ENCODE measurements around the gene PCBP2.
"Not testable (repeated sequence)": the region's sequence is repeated elsewhere in the genome, so short reads cannot be mapped to it uniquely, and the experiment has no call there.

The PCBP2 gene

GRCh38 chr12:53472056-53472582 is 20.2 kb downstream of the PCBP2 start:
- DNase-seq (ENCODE audit: low spot score): no peak

- DNase-seq (ENCODE audit: low spot score): no peak
Measured at GRCh38 chr12:53474077-53474476, 22.2 kb downstream of the PCBP2 start.

GRCh38 chr12:53474819-53475218 is 22.9 kb downstream of the PCBP2 start:
- no peak for DNase-seq (ENCODE audit: low spot score)

GRCh38 chr12:53476769-53477209 is 24.9 kb downstream of the PCBP2 start:
- no peak for DNase-seq (ENCODE audit: low spot score)

GRCh38 chr12:53478865-53479264 is 27.0 kb downstream of the PCBP2 start:
- no peak for DNase-seq (ENCODE audit: low spot score)

- no peak for DNase-seq (ENCODE audit: low spot score)
Measured at GRCh38 chr12:53479331-53479730, 27.4 kb downstream of the PCBP2 start.

GRCh38 chr12:53480491-53481442 is 28.9 kb downstream of the PCBP2 start:
- DNase-seq (ENCODE audit: low spot score): no peak

GRCh38 chr12:53481458-53481857 is 29.6 kb downstream of the PCBP2 start:
- DNase-seq (ENCODE audit: low spot score): not testable (repeated sequence)

GRCh38 chr12:53481939-53482586 is 30.2 kb downstream of the PCBP2 start:
- no peak for DNase-seq (ENCODE audit: low spot score)

- DNase-seq (ENCODE audit: low spot score): no peak
Measured at GRCh38 chr12:53482626-53483168, 30.8 kb downstream of the PCBP2 start.

- no peak for DNase-seq (ENCODE audit: low spot score)
Measured at GRCh38 chr12:53483225-53483978, 31.5 kb downstream of the PCBP2 start.

- no peak for DNase-seq (ENCODE audit: low spot score)
Measured at GRCh38 chr12:53483979-53484377, 32.1 kb downstream of the PCBP2 start.

GRCh38 chr12:53484686-53485575 is 33.0 kb downstream of the PCBP2 start:
- DNase-seq (ENCODE audit: low spot score): no peak

- DNase-seq (ENCODE audit: low spot score): no peak
Measured at GRCh38 chr12:53485955-53486735, 34.2 kb downstream of the PCBP2 start.

- no peak for DNase-seq (ENCODE audit: low spot score)
Measured at GRCh38 chr12:53486736-53487487, 35.0 kb downstream of the PCBP2 start.

GRCh38 chr12:53489242-53489864 is 37.5 kb downstream of the PCBP2 start:
- DNase-seq (ENCODE audit: low spot score): no peak

- DNase-seq (ENCODE audit: low spot score): no peak
Measured at GRCh38 chr12:53492188-53492587, 40.3 kb downstream of the PCBP2 start.

- DNase-seq (ENCODE audit: low spot score): peak; percentile 80
Measured at GRCh38 chr12:53492830-53493609, 41.1 kb downstream of the PCBP2 start.

Measured in SW480 (cell line).